H1 (cell line): ENCODE data around the gene SAA1. TPM values are rescaled to one million over a fixed set of nuclear protein-coding genes. Genes with fewer than 3 reads are reported as not detected.

ENCODE experiments used
- CTCF ChIA-PET: fragments of 300-600 bp; sonication (Branson Sonifier 250); formaldehyde crosslinking; loops from one replicate; lab custom pipeline; 2021; ENCODE audit not compliant: partially characterized antibody; lab: Charles Lee
- POLR2A ChIA-PET: fragments of 300-600 bp; sonication (Branson Sonifier 250); formaldehyde crosslinking; loops from one replicate; lab custom pipeline; 2021; ENCODE audit warnings: inconsistent platforms; ENCODE audit not compliant: partially characterized antibody; lab: Charles Lee
- DNase-seq, 2 experiments: peaks; one replicate each; pipeline versions ENCODE4 v3.0.0 to v3.0.0-alpha.2; 2010 to 2022; ENCODE audit warnings: low spot score in 2 of 2, low read depth in 1 of 2, mixed read lengths in 1 of 2
- FAIRE-seq: peaks from 2 replicates; lab custom pipeline; 2011; peaks lifted over from hg19 to GRCh38; lab: Jason Lieb, UNC
- H2AFZ ChIP-seq: 2 replicates; pipeline ENCODE4 v1.8.1; 2012; ENCODE audit warnings: low read length, inconsistent platforms
- H2AK5ac ChIP-seq: 2 replicates; pipeline ENCODE4 v1.6.1; 2013; ENCODE audit warnings: low read depth, low read length
- H2BK120ac ChIP-seq: replicated peaks from 2 replicates; pipeline ENCODE3; 2013; ENCODE audit warnings: low read depth, low read length, inconsistent platforms
- H2BK12ac ChIP-seq: 2 replicates; pipeline ENCODE4 v1.6.1; 2013; ENCODE audit warnings: low read depth, low read length
- H2BK15ac ChIP-seq: 2 replicates; pipeline ENCODE4 v1.6.1; 2013; ENCODE audit warnings: low read length
- H2BK20ac ChIP-seq: 2 replicates; pipeline ENCODE4 v1.6.1; 2013; ENCODE audit warnings: low read length
- H2BK5ac ChIP-seq: 2 replicates; pipeline ENCODE4 v1.6.1; 2013; ENCODE audit warnings: low read depth, low read length
- H3K14ac ChIP-seq: 2 replicates; pipeline ENCODE4 v1.6.1; 2013; ENCODE audit warnings: inconsistent platforms; ENCODE audit not compliant: insufficient read length
- H3K18ac ChIP-seq: 2 replicates; pipeline ENCODE4 v1.6.1; 2013; ENCODE audit warnings: low read length; ENCODE audit errors: extremely low read depth
- H3K23ac ChIP-seq: 2 replicates; pipeline ENCODE4 v1.6.1; 2013; ENCODE audit warnings: inconsistent platforms; ENCODE audit not compliant: insufficient read length
- H3K23me2 ChIP-seq: 2 replicates; pipeline ENCODE4 v1.6.1; 2013; ENCODE audit warnings: low read depth, low read length
- H3K27ac ChIP-seq: 2 replicates; pipeline ENCODE4 v1.6.1; 2011; ENCODE audit warnings: low read depth, low read length, inconsistent platforms
- H3K27me3 ChIP-seq, 4 experiments: replicated peaks in 1 of 4; 1 replicate in 1 of 4; 2 replicates in 3 of 4; pipeline versions ENCODE4 v1.6.1 to v1.8.1; 2011 to 2013; ENCODE audit warnings: low read length in 3 of 4, mild to moderate bottlenecking in 3 of 4, inconsistent platforms in 2 of 4, mixed read lengths in 2 of 4, moderate library complexity in 1 of 4; ENCODE audit not compliant: control insufficient read depth in 3 of 4, insufficient read depth in 3 of 4; ENCODE audit errors: extremely low read depth in 1 of 4
- H3K36me3 ChIP-seq, 4 experiments: 2 replicates each; pipeline versions ENCODE4 v1.6.1 to v1.8.1; 2011 to 2013; ENCODE audit warnings: mild to moderate bottlenecking in 4 of 4, low read length in 3 of 4, moderate library complexity in 2 of 4, control low read depth in 1 of 4, inconsistent platforms in 1 of 4; ENCODE audit not compliant: insufficient read depth in 4 of 4, control insufficient read depth in 2 of 4
- H3K4ac ChIP-seq: replicated peaks from 2 replicates; pipeline ENCODE3; 2013; ENCODE audit warnings: low read length, low read depth, mixed read lengths, inconsistent platforms; ENCODE audit not compliant: insufficient read length
- H3K4me1 ChIP-seq, 4 experiments: replicated peaks in 1 of 4; 1 replicate in 1 of 4; 2 replicates in 3 of 4; pipeline versions ENCODE4 v1.6.1 to v1.8.1; 2011 to 2013; ENCODE audit warnings: low read length in 3 of 4, inconsistent platforms in 2 of 4, mixed read lengths in 1 of 4; ENCODE audit not compliant: insufficient read depth in 4 of 4, control insufficient read depth in 3 of 4
- H3K4me2 ChIP-seq, 2 experiments: 2 replicates each; pipeline versions ENCODE4 v1.6.1 to v1.8.1; 2011 to 2013; ENCODE audit warnings: low read depth in 2 of 2, low read length in 2 of 2, control low read depth in 1 of 2, inconsistent platforms in 1 of 2, mild to moderate bottlenecking in 1 of 2; ENCODE audit not compliant: insufficient read depth in 1 of 2
- H3K4me3 ChIP-seq, 4 experiments: fragments of 200-600, 300-600 bp in 1 of 4; sonication (generic), shearing (Covaris generic), sonication (Bioruptor Twin) in 1 of 4; 2 replicates each; pipeline versions ENCODE4 v1.5.1 to v1.8.1; 2011 to 2016; ENCODE audit warnings: low read length in 4 of 4, low read depth in 3 of 4, control low read depth in 2 of 4, inconsistent platforms in 2 of 4, mild to moderate bottlenecking in 2 of 4, mixed read lengths in 1 of 4, moderate library complexity in 1 of 4; ENCODE audit not compliant: insufficient read depth in 2 of 4; ENCODE audit errors: extremely low read depth in 1 of 4
- H3K56ac ChIP-seq: replicated peaks from 2 replicates; pipeline ENCODE3; 2013; ENCODE audit warnings: low read depth, mild to moderate bottlenecking, mixed read lengths, low read length, inconsistent platforms; ENCODE audit not compliant: insufficient read length
- H3K79me1 ChIP-seq: 2 replicates; pipeline ENCODE4 v1.6.1; 2013; ENCODE audit warnings: low read depth, low read length, control low read depth
- H3K79me2 ChIP-seq, 2 experiments: 2 replicates each; pipeline versions ENCODE4 v1.6.1 to v1.8.1; 2012 to 2013; ENCODE audit warnings: low read length in 2 of 2, mild to moderate bottlenecking in 2 of 2, inconsistent platforms in 1 of 2; ENCODE audit not compliant: insufficient read depth in 2 of 2, control insufficient read depth in 1 of 2
- H3K9ac ChIP-seq, 4 experiments: replicated peaks in 1 of 4; 1 replicate in 1 of 4; 2 replicates in 3 of 4; pipeline versions ENCODE4 v1.6.1 to v1.8.1; 2011 to 2013; ENCODE audit warnings: low read depth in 3 of 4, low read length in 3 of 4, control low read depth in 2 of 4, mild to moderate bottlenecking in 2 of 4, moderate library complexity in 2 of 4, inconsistent platforms in 1 of 4; ENCODE audit errors: extremely low read depth in 1 of 4
- H3K9me3 ChIP-seq, 2 experiments: 2 replicates each; pipeline versions ENCODE4 v1.6.1 to v1.8.1; 2012 to 2013; ENCODE audit warnings: mild to moderate bottlenecking in 2 of 2, moderate library complexity in 2 of 2, control low read depth in 1 of 2, inconsistent platforms in 1 of 2, low read depth in 1 of 2, low read length in 1 of 2, mixed read lengths in 1 of 2; ENCODE audit not compliant: insufficient read depth in 2 of 2
- H4K20me1 ChIP-seq, 2 experiments: replicated peaks in 1 of 2; 2 replicates each; pipeline versions ENCODE3 to v1.8.1; 2011 to 2013; ENCODE audit warnings: inconsistent platforms in 2 of 2, low read length in 2 of 2, mild to moderate bottlenecking in 1 of 2; ENCODE audit not compliant: insufficient read depth in 2 of 2, control insufficient read depth in 1 of 2
- H4K5ac ChIP-seq: 2 replicates; pipeline ENCODE4 v1.6.1; 2013; ENCODE audit warnings: low read length, low read depth, mixed read lengths, inconsistent platforms; ENCODE audit not compliant: insufficient read length
- H4K8ac ChIP-seq: 2 replicates; pipeline ENCODE4 v1.8.0; 2013; ENCODE audit warnings: mild to moderate bottlenecking, moderate library complexity, low read length, inconsistent platforms; ENCODE audit not compliant: insufficient read depth; ENCODE audit errors: extremely low read depth
- H4K91ac ChIP-seq: replicated peaks from 2 replicates; pipeline ENCODE3; 2013; ENCODE audit warnings: low read length, mixed read lengths, inconsistent platforms; ENCODE audit not compliant: insufficient read length
- ASH2L ChIP-seq: fragments of 200-600, 300-600 bp; sonication (generic); IDR thresholded peaks from one replicate; pipeline ENCODE4 v1.7.1; 2017; ENCODE audit warnings: low read length
- ATF3 ChIP-seq: IDR thresholded peaks from 2 replicates; pipeline ENCODE4 v1.6.1; 2011; ENCODE audit warnings: low read depth, mild to moderate bottlenecking, low read length; ENCODE audit not compliant: insufficient read depth
- GTF2F1 ChIP-seq: IDR thresholded peaks from 2 replicates; pipeline ENCODE4 v1.6.1; 2012; ENCODE audit warnings: low read depth, low read length, improper control_type of control experiment, borderline replicate concordance
- HDAC6 ChIP-seq: IDR thresholded peaks from one replicate; pipeline ENCODE4 v1.7.1; 2012; ENCODE audit warnings: low read depth, mild to moderate bottlenecking, inconsistent platforms, low read length, moderate library complexity
- JUN ChIP-seq: IDR thresholded peaks from 2 replicates; pipeline ENCODE4 v1.6.1; 2011; ENCODE audit warnings: low read depth, mild to moderate bottlenecking, improper control_type of control experiment, low read length
- NANOG ChIP-seq: IDR thresholded peaks from 2 replicates; pipeline ENCODE4 v1.6.1; 2011; ENCODE audit warnings: low read length, low read depth, mild to moderate bottlenecking, inconsistent platforms; ENCODE audit not compliant: insufficient read depth, poor library complexity, severe bottlenecking
- NRF1 ChIP-seq: IDR thresholded peaks from 2 replicates; pipeline ENCODE4 v1.6.1; 2011; ENCODE audit warnings: mild to moderate bottlenecking, low read depth, low read length, improper control_type of control experiment
- POLR2A ChIP-seq, 2 experiments: IDR thresholded peaks; 1 replicate in 1 of 2; 2 replicates in 1 of 2; pipeline ENCODE4 v1.6.1; 2011; ENCODE audit warnings: low read depth in 2 of 2, low read length in 2 of 2, mild to moderate bottlenecking in 2 of 2; ENCODE audit errors: control extremely low read depth in 1 of 2
- POU5F1 ChIP-seq: IDR thresholded peaks from 2 replicates; pipeline ENCODE4 v1.6.1; 2011; ENCODE audit warnings: low read depth, mild to moderate bottlenecking, low read length, moderate library complexity
- RAD21 ChIP-seq, 2 experiments: IDR thresholded peaks in 1 of 2; conservative IDR thresholded peaks in 1 of 2; 2 replicates each; pipeline ENCODE4 v1.6.1; 2011; ENCODE audit warnings: low read depth in 2 of 2, low read length in 2 of 2, improper control_type of control experiment in 1 of 2, inconsistent platforms in 1 of 2, mild to moderate bottlenecking in 1 of 2, moderate library complexity in 1 of 2
- SIRT6 ChIP-seq: IDR thresholded peaks from one replicate; pipeline ENCODE4 v1.7.1; 2012; ENCODE audit warnings: low read length, inconsistent platforms
- TAF7 ChIP-seq: optimal IDR thresholded peaks from 2 replicates; pipeline ENCODE3; 2011; ENCODE audit warnings: low read depth, mild to moderate bottlenecking, inconsistent platforms, low read length, moderate library complexity, borderline replicate concordance
- WGBS, 2 experiments: shearing (Covaris generic) in 1 of 2; methylation state at CpG; one replicate each; pipeline versions ENCODE4 v1.1.6 to v1.1.7; 2013 to 2015; ENCODE audit warnings: low lambda C conversion rate in 2 of 2, mixed read lengths in 2 of 2, inconsistent platforms in 1 of 2, low coverage in 1 of 2, missing lambda C conversion rate in 1 of 2; ENCODE audit not compliant: insufficient replicate concordance in 2 of 2, insufficient coverage in 1 of 2, insufficient read length in 1 of 2; ENCODE audit errors: extremely low coverage in 1 of 2, missing lambda C conversion rate in 1 of 2; 5-methylcytosine and 5-hydroxymethylcytosine counted together
- polyA plus RNA-seq, 7 experiments: library from polyadenylated mRNA; depleted of rRNA in 3 of 7; stranded (reverse) in 5 of 7; unstranded in 2 of 7; fragments of >200 nt in 5 of 7; fragments of 200-250 nt in 2 of 7; gene quantifications; 1 replicate in 5 of 7; 2 replicates in 1 of 7; 4 replicates in 1 of 7; pipeline versions ENCODE4 v1.2.1 to v1.2.3, GENCODE V29; 2011 to 2013; ENCODE audit warnings: missing spikeins in 2 of 7, mixed read lengths in 2 of 7
- total RNA-seq: library from RNA; stranded (reverse); fragmentation: NEBNext Ultra II Directional; extraction: Animal tissue kit (Norgen Biotek cat#: 25700); gene quantifications from 2 replicates; pipeline ENCODE4 v1.2.1, GENCODE V29; 2021

Gene SAA1
- total and polyA plus RNA-seq, 2 of the 8 experiments (the other 6 are each of a cell fraction or from before 2014, with no cell fraction given), result 0.41 TPM; not detected in 1

DNA sequence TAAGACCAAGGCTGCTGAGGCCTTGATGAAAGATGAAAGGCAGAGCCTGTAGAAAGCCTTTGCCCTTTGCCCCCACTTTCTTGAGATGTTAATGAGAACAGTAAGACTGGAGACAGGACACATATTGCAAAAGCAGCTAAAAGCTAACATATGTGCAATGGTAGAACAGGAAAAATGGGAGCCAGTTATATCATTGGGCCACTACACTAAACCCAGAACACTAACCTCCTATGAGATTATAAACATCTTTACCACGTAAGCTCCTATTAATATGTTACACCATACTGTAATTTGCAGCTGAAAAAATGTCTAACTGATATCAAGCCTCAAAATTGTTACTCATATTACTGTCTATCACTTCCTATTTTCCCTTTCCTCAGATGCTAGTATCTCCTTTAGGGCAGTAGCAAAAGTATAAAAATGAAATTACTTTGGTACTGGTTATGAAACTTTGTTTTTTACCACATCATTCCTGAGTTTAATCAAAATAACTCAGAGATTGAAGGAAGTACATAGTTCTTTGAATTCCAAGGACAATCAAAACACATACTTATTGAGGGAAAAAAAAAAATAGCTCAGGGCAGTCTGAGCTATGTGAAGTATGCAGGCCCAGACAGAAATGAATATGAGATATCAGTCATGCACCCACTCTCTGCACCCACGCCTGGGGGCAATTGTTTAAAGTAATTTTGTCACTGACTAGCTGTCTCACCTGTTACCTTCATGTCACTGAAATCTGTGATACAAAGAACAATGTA, 46.8 kb downstream of the SAA1 start:
- no peak overlapping the region for H4K5ac ChIP-seq
- H2BK20ac ChIP-seq, result no peak overlapping the region
- H2BK5ac ChIP-seq, result no peak overlapping the region
- H4K91ac ChIP-seq, result no peak overlapping the region
- no peak overlapping the region for H3K56ac ChIP-seq
- no peak for DNase-seq
- H3K79me1 ChIP-seq, result peaks cover 12% of the 10 kb centered on the region; the same call in 1 of the 2 replicates
- H2BK15ac ChIP-seq, result no peak overlapping the region
- H3K9ac ChIP-seq, result no peak overlapping the region
- no peak overlapping the region for H3K4ac ChIP-seq
- H3K27me3 ChIP-seq, result no peaks in the 10 kb centered on the region
- H3K36me3 ChIP-seq, result peaks cover 7 to 33% (median 21%) of the 10 kb centered on the region in 4 experiments
- no peak overlapping the region for H2AK5ac ChIP-seq
- H2AFZ ChIP-seq, result no peak overlapping the region
- no peaks in the 10 kb centered on the region for H4K20me1 ChIP-seq
- no peak overlapping the region for H3K27ac ChIP-seq
- no peak overlapping the region for H3K23ac ChIP-seq
- ChIA-PET POLR2A (interaction anchor here (1.0 to 1.3 kb wide), 4 partner anchors 9 to 23 kb away, joined by 3 to 4 read pairs (median 3); partner anchors contain the start of gene HPS5), CTCF (interaction anchor here (0.7 to 1.8 kb wide), 3 partner anchors 23 to 198 kb away, joined by 3 to 9 read pairs (median 3); no protein-coding TSS in a partner anchor)
- H3K4me1 ChIP-seq, result no peaks in the 10 kb centered on the region
- no peaks in the 10 kb centered on the region for H3K9me3 ChIP-seq
- FAIRE-seq, result no peak
- WGBS, 2 experiments, result 89% methylated on average over 2 of the region's 2 CpGs; no CpG with 5 or more reads in 1 of the 2 experiments
- no peaks in the 10 kb centered on the region for H3K23me2 ChIP-seq
- H2BK120ac ChIP-seq, result no peak overlapping the region
- no peak overlapping the region for H3K4me2 ChIP-seq
- H3K4me3 ChIP-seq, result no peak overlapping the region
- H2BK12ac ChIP-seq, result no peak overlapping the region
- H4K8ac ChIP-seq, result no peak overlapping the region
- no peak overlapping the region for H3K14ac ChIP-seq
- peaks cover 0 to 36% of the 10 kb centered on the region in 2 experiments; a peak in 2 of 4 replicates for H3K79me2 ChIP-seq
- no peak overlapping the region for H3K18ac ChIP-seq
- TF ChIP-seq ATF3 (no peak), HDAC6 (no peak), RAD21 (IDR thresholded peaks at IDR 0.05 in 1 of 2, conservative IDR thresholded peaks at IDR 0.05 in 1 of 2; ENCODE audit: low read depth in 2 of 2, low read length in 2 of 2) (no peak), NRF1 (no peak), POLR2A (IDR thresholded peaks at IDR 0.05; ENCODE audit: control extremely low read depth in 1 of 2, low read depth in 2 of 2, low read length in 2 of 2) (no peak), JUN (no peak), GTF2F1 (no peak), POU5F1 (no peak), TAF7 (no peak), ASH2L (no peak), SIRT6 (no peak), NANOG (no peak)
